HuH-7.5 (cell line): ENCODE data around the gene PYDC2.
"Not testable (repeated sequence)": the region's sequence is repeated elsewhere in the genome, so short reads cannot be mapped to it uniquely, and the experiment has no call there.

Source experiments
- DNase-seq: peaks from one replicate; pipeline ENCODE4 v3.0.0; 2011; ENCODE audit warnings: low spot score

The PYDC2 gene

DNA sequence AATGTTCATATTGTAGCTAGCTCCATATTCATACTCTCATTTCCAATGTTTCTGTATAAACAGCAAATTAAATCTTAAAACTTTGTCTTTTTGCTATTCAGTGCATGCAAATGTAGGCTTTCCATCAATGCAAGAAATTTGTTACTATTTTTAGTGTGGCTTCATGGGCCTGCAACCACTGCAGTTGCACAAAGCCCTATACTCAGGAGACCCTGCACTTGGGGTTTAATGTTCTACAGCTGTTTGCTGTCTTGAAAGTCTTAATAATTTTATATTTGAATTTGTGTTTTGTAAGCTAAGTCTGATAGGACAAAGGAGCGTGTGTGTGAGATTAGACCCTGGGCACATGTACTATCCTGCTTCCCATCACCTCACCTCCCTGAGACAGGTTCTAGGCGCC lies 9.6 kb downstream of the PYDC2 start:
- no peak for DNase-seq

DNA sequence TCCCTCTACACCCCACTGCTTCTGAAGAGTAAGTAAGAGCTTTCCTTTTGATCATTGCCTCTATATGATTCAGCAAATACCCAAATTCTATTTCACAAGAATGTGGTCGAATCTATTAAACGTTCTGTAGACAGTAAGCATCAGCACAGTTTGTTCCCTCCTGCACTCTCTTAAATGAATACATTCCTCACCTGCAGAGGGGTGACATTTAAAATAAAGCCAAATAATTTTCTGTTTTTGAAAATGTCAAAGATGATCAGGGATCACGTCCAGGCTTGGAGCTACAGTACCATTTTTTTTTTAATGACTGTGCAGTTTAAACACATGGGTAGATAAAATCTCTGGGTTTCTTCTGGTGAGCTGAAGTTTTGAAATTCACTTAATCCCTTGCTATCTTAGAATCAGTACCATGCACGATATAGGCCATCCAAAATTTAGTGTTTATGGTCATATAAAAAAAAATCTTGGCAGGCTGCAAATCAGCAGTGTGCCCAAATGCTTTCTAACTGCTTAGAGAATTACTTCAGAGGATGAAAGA lies 12.8 kb downstream of the PYDC2 start:
- no peak for DNase-seq

DNA sequence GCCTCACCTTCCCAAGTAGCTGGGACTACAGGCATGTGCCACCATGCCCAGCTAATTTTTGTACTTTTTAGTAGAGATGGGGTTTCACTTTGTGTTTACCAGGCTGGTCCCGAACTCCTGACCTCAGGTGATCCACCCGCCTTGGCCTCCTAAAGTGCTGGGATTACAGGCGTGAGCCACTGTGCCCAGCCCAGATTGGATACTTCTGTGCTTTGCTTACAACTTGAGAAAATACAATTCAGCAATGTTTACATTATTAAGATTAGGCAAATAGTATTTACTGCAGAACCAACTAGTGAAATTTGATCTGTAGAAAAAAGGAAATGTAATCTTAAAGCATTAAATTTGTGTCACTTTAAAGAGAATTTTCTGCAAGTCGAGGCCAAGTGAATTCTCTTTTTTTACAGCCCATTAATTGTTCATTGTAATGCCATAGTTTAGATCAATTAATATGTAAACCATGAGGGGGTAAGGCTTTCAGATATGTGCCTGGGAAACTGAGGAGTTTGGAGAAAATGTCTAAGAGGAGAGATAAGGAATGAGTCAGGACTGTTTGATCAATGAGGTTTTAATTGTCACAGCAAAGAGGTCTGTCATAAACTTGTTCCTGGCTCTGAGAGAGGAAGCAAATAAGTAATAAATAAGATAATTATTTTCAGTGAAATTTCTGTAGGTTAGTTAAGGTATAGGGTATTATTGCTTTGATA lies 15.3 kb downstream of the PYDC2 start:
- DNase-seq: no peak

DNA sequence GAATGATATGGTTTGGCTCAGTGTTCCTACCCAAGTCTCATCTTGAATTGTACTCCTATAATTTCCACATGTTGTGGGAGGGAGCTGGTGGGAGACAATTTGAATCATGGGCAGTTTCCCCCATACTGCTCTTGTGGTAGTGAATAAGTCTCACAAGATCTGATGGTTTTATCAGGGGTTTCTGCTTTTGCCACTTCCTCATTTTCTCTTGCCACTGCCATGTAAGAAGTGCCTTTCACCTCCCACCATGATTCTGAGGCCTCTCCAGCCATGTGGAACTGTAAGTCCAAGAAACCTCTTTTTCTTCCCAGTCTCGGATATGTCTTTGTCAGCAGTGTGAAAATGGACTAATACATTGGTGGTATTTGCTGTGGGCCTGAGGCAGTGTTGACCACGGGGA lies 23.0 kb downstream of the PYDC2 start:
- DNase-seq: not testable (repeated sequence)

DNA sequence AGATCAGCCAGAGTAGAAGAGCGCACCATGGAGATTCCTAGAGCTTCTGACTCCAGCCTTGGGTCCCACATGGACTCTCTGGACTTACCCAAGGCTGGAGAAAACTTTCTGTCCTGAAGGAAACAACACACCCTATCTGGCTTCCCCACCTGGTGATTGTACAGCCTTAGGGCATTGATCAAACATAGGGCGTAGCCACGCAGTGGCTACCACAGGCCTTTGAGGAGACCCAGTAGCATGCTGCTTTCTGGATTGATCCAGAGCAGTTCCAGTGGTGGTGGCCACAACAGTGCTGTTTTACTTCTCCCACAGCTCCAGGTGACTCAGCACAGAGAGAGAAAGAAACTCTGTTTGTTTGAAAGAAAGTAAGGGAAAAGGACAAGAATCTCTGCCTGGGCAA lies 23.5 kb downstream of the PYDC2 start:
- no peak for DNase-seq

DNA sequence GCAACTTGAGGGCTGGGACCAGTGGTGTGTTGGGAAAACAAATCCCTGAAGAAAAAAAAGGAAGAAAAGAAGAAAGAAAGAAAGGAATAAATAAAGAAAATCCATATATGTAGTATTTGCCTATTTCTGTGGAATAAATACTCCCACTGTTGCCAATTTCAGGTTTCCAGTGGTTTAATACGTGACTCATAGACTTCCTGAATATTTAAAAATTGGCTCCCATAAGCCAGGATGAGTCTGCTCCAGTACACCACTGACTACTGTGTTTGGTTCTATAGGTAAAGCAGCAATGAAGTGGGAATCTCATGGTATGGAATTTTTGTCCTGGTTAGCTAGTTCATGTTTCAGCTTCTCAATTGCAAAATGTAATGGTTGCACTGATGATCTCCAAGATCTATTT lies 31.6 kb downstream of the PYDC2 start:
- DNase-seq: no peak

DNA sequence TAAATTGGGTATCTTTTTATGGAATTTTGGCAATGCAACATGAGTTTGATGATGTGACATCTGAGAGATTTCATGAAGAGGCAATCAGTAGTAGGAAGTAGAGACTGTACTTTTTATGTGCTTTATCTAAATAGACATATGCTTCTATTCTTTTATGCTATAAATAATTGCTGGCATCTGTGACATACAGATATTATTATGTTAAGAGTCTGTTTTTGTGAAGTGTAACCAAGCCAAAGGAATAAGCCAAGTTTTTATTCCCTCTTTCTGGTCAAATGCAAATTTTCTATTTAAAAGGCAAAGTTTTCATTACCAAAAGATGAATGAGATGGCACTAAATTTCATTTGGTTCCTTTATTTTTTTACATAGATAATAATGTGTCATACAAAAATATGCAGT lies 32.4 kb downstream of the PYDC2 start:
- DNase-seq: no peak

DNA sequence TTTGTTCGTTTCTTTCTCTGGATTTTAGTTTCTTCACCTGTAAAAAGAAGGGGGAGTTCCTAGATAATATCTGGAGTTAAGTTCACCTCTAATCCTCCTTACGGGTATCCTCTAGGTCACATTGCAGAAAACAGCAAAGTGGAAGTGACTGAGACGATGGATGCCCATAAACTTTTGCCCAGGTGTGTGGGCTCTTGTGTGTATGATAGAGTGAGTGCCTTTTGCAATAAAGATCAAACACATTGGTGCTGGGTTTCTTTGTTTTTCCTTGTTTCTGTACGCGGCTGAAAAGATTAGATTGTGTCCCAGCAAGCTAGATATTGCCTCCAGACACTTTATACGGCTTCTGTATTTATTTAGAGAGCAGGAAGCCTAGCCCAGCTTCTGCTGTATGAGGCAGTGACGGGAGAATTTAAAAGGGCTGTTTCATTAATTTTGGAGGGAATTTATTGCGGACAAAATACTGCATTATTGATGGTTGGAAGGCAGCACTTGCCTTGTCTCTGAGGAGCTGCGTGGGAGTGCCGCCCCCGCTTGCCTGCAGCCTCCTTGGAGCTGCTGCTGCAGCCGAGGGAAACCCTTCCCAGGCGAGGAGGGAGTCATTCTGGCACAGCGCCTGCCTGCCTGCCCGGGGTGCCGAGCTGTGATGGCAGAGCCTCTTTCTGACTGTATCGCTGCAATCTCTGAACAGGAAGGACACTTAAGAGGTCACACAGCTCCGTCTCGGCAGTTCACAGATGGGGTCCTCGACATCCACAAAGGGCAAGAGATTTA lies 38.5 kb downstream of the PYDC2 start:
- DNase-seq: no peak

DNA sequence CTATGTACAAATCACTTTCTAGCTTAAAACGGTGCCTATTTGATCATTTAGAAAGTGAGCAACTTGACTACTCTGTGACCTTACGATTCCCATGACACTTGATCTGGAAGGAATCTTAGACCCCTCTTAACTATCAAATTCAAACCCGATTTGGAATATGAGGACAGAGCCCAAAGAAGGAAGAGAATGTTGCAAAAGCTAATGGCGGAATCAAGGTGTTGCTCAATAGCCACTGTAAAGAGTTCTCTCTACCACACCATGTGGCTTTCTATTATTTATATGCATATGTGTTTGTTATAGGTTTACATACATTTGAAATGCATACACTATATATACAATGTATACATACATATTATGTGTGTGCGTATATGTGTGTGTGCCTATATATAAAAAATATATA lies 39.9 kb downstream of the PYDC2 start:
- no peak for DNase-seq

DNA sequence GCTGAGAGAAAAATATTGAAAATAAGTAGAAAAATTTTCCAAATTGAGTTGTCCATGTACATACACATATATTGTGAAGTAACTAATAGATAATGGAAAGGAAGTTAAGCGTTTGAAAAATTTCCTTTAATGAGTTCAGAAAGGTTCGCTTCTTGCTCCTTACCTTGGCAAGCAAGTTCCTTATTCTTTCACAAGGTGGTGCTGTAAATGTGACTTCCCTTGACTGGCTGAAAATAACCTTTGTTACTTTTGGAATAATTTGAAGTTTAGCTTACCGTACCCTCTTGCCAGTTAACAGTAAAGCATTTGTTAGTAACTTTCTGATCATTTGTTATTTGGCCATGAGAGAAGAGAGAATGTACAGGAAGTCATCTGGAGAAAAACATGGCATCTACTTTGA lies 41.6 kb downstream of the PYDC2 start:
- DNase-seq: no peak

DNA sequence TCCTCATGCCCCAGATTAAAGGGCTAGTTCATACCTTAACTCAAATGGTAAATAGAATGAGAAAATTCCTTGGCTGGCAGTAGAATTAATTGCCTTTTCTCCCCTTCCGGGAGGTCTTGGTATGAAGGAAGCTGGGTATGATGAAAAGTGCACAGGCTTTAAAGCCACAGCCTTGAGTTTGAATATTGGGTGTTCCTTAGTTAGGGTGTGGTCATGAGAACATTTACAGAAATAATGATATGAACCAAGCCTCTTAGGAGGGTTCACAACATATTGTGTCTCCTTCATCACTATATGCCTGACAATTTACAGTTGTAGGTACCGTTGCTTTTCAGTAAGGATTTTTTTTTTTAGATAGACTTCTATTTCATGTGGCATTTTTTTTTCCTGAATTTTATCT lies 48.1 kb downstream of the PYDC2 start:
- no peak for DNase-seq
